Subcutaneous adipose tissue (tissue), 4 donors: ENCODE measurements around the gene CFHR5. TPM values are rescaled to one million over a fixed set of nuclear protein-coding genes. Genes with fewer than 3 reads are reported as not detected.
"Not testable (repeated sequence)": the region's sequence is repeated elsewhere in the genome, so short reads cannot be mapped to it uniquely, and the experiment has no call there.

Experiments used
- total RNA-seq, 4 donors: library from RNA; depleted of rRNA; stranded (reverse); fragments of >200 nt; gene quantifications; one replicate each; pipeline ENCODE4 v1.1.0, GENCODE V29; 2016
- TF ChIP-seq, protein P1 (sequence below): fragments of 450-650 bp; IDR thresholded peaks from one replicate; pipeline ENCODE4 v1.5.1; 2016; ENCODE audit warnings: low read depth, mild to moderate bottlenecking, control low read depth, antibody characterized with exemption, moderate library complexity

Gene CFHR5
- not detected for total RNA-seq

DNA sequence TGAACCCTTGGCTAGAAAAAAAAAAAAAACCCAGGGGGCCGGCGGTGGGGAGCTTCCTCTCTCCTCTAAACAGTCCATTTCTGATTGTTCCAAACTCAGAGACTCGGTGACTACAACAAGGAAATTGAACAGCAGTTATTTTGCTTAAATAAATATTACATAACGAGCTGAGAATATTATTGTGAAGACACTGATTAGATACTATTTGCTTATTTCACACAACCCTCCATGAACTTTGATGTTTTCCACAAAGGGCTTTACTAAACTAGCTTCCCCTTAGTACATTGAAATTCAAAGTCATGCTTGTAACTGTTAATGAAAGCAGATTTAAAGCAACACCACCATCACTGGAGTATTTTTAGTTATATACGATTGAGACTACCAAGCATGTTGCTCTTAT lies at the start of gene CFHR5:
CFHR5 (plus strand) TSS at position 279 of the 400 bp plus-strand sequence; CDS start at position 388, 109 bp downstream.
- TF ChIP-seq, protein P1, sequence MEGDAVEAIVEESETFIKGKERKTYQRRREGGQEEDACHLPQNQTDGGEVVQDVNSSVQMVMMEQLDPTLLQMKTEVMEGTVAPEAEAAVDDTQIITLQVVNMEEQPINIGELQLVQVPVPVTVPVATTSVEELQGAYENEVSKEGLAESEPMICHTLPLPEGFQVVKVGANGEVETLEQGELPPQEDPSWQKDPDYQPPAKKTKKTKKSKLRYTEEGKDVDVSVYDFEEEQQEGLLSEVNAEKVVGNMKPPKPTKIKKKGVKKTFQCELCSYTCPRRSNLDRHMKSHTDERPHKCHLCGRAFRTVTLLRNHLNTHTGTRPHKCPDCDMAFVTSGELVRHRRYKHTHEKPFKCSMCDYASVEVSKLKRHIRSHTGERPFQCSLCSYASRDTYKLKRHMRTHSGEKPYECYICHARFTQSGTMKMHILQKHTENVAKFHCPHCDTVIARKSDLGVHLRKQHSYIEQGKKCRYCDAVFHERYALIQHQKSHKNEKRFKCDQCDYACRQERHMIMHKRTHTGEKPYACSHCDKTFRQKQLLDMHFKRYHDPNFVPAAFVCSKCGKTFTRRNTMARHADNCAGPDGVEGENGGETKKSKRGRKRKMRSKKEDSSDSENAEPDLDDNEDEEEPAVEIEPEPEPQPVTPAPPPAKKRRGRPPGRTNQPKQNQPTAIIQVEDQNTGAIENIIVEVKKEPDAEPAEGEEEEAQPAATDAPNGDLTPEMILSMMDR: no peak

DNA sequence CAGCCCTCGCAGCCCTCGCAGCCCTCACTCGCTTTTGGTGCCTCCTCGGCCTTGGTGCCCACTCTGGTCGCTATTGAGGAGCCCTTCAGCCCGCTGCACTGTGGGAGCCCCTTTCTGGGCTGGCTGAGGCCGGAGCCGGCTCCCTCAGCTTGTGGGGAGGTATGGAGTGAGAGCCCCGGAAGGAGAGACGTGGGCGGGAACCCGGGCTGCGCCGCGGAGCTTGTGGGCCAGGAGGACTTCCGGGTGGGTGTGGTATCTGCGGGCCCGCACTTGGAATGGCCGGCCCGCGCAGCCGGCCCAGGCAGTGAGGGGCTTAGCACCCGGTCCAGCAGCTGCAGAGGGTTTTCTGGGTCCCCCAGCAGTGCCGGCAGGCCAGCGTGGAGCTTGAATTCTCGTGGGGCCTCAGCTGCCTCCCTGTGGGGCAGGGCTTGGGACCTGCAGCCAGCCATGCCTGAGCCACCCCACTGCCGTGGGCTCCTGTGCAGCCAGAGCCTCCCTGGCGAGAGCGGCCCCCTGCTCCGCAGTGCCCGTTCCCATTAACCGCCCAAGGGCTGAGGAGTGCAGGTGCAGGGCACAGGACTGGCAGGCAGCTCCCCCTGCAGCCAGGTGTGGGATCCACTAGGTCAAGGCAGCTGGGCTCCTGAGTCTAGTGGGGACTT lies 43.7 kb upstream of the CFHR5 start:
- TF ChIP-seq, protein P1: no peak

- TF ChIP-seq, protein P1: not testable (repeated sequence)
Observed at GRCh38 chr1:196943568-196943967, 33.8 kb upstream of the CFHR5 start, which contains the start of gene CFHR2. CFHR2 (plus strand) TSS chr1:196943738; CDS start chr1:196943881, 143 bp downstream.

- TF ChIP-seq, protein P1: no peak
Observed at GRCh38 chr1:196951711-196952394, 25.5 kb upstream of the CFHR5 start.

- TF ChIP-seq, protein P1: no peak
Observed at GRCh38 chr1:196954778-196955177, 22.6 kb upstream of the CFHR5 start.

- TF ChIP-seq, protein P1: no peak
Observed at GRCh38 chr1:196955926-196956325, 21.4 kb upstream of the CFHR5 start.

DNA sequence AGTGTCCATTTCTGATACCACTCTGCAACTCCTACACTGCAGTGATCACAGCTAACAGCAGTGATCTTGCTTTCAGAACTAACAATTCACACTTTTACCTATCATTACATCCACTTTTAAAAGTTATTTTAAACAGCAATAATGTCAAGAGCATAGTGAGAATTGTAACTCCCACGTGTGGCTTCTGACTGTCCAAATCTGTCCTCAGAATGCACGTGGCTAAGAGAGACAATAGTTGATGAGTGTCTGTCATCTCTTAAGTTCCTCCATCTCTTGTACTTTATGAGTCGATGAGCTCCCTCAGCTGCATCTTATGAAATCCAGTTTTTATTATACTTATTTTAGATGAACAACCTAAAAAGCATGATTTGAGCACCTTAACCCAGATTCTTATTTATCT lies 16.5 kb upstream of the CFHR5 start:
- TF ChIP-seq, protein P1: no peak
